ENCODE measurements around the gene FCMR. TPM values are rescaled to one million over a fixed set of nuclear protein-coding genes. Genes with fewer than 3 reads are reported as not detected.

Gene FCMR
- total and polyA plus RNA-seq, 2 experiments from 2014 or later: 0.84 TPM; not detected in 1

- TF ChIP-seq, protein P1, sequence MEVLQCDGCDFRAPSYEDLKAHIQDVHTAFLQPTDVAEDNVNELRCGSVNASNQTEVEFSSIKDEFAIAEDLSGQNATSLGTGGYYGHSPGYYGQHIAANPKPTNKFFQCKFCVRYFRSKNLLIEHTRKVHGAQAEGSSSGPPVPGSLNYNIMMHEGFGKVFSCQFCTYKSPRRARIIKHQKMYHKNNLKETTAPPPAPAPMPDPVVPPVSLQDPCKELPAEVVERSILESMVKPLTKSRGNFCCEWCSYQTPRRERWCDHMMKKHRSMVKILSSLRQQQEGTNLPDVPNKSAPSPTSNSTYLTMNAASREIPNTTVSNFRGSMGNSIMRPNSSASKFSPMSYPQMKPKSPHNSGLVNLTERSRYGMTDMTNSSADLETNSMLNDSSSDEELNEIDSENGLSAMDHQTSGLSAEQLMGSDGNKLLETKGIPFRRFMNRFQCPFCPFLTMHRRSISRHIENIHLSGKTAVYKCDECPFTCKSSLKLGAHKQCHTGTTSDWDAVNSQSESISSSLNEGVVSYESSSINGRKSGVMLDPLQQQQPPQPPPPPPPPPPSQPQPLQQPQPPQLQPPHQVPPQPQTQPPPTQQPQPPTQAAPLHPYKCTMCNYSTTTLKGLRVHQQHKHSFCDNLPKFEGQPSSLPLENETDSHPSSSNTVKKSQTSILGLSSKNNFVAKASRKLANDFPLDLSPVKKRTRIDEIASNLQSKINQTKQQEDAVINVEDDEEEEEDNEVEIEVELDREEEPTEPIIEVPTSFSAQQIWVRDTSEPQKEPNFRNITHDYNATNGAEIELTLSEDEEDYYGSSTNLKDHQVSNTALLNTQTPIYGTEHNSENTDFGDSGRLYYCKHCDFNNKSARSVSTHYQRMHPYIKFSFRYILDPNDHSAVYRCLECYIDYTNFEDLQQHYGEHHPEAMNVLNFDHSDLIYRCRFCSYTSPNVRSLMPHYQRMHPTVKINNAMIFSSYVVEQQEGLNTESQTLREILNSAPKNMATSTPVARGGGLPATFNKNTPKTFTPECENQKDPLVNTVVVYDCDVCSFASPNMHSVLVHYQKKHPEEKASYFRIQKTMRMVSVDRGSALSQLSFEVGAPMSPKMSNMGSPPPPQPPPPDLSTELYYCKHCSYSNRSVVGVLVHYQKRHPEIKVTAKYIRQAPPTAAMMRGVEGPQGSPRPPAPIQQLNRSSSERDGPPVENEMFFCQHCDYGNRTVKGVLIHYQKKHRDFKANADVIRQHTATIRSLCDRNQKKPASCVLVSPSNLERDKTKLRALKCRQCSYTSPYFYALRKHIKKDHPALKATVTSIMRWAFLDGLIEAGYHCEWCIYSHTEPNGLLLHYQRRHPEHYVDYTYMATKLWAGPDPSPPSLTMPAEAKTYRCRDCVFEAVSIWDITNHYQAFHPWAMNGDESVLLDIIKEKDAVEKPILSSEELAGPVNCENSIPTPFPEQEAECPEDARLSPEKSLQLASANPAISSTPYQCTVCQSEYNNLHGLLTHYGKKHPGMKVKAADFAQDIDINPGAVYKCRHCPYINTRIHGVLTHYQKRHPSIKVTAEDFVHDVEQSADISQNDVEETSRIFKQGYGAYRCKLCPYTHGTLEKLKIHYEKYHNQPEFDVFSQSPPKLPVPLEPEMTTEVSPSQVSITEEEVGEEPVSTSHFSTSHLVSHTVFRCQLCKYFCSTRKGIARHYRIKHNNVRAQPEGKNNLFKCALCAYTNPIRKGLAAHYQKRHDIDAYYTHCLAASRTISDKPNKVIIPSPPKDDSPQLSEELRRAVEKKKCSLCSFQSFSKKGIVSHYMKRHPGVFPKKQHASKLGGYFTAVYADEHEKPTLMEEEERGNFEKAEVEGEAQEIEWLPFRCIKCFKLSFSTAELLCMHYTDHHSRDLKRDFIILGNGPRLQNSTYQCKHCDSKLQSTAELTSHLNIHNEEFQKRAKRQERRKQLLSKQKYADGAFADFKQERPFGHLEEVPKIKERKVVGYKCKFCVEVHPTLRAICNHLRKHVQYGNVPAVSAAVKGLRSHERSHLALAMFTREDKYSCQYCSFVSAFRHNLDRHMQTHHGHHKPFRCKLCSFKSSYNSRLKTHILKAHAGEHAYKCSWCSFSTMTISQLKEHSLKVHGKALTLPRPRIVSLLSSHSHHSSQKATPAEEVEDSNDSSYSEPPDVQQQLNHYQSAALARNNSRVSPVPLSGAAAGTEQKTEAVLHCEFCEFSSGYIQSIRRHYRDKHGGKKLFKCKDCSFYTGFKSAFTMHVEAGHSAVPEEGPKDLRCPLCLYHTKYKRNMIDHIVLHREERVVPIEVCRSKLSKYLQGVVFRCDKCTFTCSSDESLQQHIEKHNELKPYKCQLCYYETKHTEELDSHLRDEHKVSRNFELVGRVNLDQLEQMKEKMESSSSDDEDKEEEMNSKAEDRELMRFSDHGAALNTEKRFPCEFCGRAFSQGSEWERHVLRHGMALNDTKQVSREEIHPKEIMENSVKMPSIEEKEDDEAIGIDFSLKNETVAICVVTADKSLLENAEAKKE (CRISPR knock-in tag; IDR thresholded peaks at IDR 0.05): no peak
- TF ChIP-seq EZH2 (IDR thresholded peaks at IDR 0.05; ENCODE audit: low read depth, unreplicated experiment) (no peak), CTCF (conservative IDR thresholded peaks at IDR 0.05; ENCODE audit: low read depth in 2 of 2) (no peak), ZNF114 (CRISPR knock-in tag; IDR thresholded peaks at IDR 0.05) (no peak)
Measured at GRCh38 chr1:206900149-206900548, 21.6 kb downstream of the FCMR start (continued).

DNA sequence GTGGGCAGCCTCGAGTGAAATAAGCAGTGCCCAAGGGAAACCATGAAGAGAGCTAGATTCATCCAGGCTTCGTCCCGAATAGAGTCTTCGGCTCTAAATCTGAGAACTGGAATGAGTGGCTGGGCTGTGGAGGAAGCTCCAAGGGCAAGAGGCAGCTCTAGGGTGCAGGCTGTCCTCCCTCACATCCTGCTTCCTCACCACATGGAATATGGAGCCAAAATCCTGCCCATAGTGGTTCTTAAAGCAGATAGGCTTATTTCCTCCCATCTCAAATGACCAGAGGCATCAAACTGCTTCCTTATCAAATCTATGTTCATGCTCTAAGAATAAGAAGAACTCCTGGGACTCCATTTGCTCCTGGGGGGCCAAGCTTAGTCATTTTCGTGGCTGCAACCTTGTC is 22.0 kb downstream of the FCMR start:
- Histone ChIP-seq H2AFZ (no peak overlapping the region), H3K4me1 (ENCODE audit: insufficient read depth) (no peaks in the 10 kb centered on the region), H3K79me2 (replicated peaks; ENCODE audit: insufficient read depth) (no peaks in the 10 kb centered on the region), H3K27ac (ENCODE audit: low read depth) (no peak overlapping the region), H3K36me3 (ENCODE audit: insufficient read depth) (no peaks in the 10 kb centered on the region), H4K20me1 (replicated peaks; ENCODE audit: insufficient read depth) (no peaks in the 10 kb centered on the region), H3K4me3 (no peak overlapping the region), H3F3A (replicated peaks; ENCODE audit: low read depth) (no peaks in the 10 kb centered on the region), H3K27me3 (ENCODE audit: insufficient read depth) (no peaks in the 10 kb centered on the region), H3K9me2 (ENCODE audit: insufficient read depth) (0 out of 2 replicates have a peak, but pooled peaks cover 6% of the 10 kb centered on the region), H3K4me2 (no peak overlapping the region)
- Mint-ChIP-seq H3K36me3 (ENCODE audit: low read depth) (no peaks in the 10 kb centered on the region), H3K9me3 (no peaks in the 10 kb centered on the region), H3K4me1 (peaks cover 2% of the 10 kb centered on the region; the same call in 2 of the 3 replicates), H3K4me3 (no peak overlapping the region), H3K27me3 (ENCODE audit: insufficient read depth, low read depth, poor library complexity) (peaks cover 6% of the 10 kb centered on the region), H3K27ac (no peak overlapping the region)
- no peak for TF ChIP-seq JUNB (IDR thresholded peaks at IDR 0.05; ENCODE audit: unreplicated experiment)
- ATAC-seq (no peak), DNase-seq (ENCODE audit: low spot score) (no peak)
